Temporal lobe (tissue), 1 donor: ENCODE data around the gene MRPS17. TPM values are rescaled to one million over a fixed set of nuclear protein-coding genes. Genes with fewer than 3 reads are reported as not detected.

Experiments
- total RNA-seq: library from RNA; depleted of rRNA; stranded (reverse); fragments of >200 nt; gene quantifications from one replicate; pipeline ENCODE4 v1.2.3, GENCODE V29; 2014

MRPS17 gene
- total RNA-seq, 1 donor from 2014 or later, result 13.8 TPM

Other genes with a start within 250 kb of the MRPS17 start
- under 0.01 TPM for gene SEPTIN14, start 89.1 kb upstream of the MRPS17 start, total RNA-seq
- 31.5 TPM for gene ZNF713, start 64.4 kb upstream of the MRPS17 start, total RNA-seq
- 42.8 TPM for gene NIPSNAP2, start 12.7 kb downstream of the MRPS17 start, total RNA-seq
- 20.7 TPM for gene PSPH, start 99.6 kb downstream of the MRPS17 start, total RNA-seq
- 140 TPM for gene CCT6A, start 99.9 kb downstream of the MRPS17 start, total RNA-seq
- 35.7 TPM for gene SUMF2, start 112.4 kb downstream of the MRPS17 start, total RNA-seq
- 2.5 TPM for gene PHKG1, start 141.1 kb downstream of the MRPS17 start, total RNA-seq
- 119 TPM for gene CHCHD2, start 154.6 kb downstream of the MRPS17 start, total RNA-seq
- gene NUPR2, start 164.5 kb downstream of the MRPS17 start, total RNA-seq, result not detected